Stimulated activated CD8-positive, alpha-beta memory T cell treated with anti-CD3 and anti-CD28 coated beads, Interleukin-2, amount 100 ng/mL, for 1 hour (primary cell): ENCODE results near the gene LIN7B.
"Not testable (repeated sequence)": the region's sequence is repeated elsewhere in the genome, so short reads cannot be mapped to it uniquely, and the experiment has no call there.

Experiments used
- DNase-seq, 2 donors: peaks; one replicate each; pipeline ENCODE4 v3.0.0-alpha.2; 2020; ENCODE audit warnings: low read depth in 2 of 2

Gene LIN7B

GRCh38 chr19:49118565-49119410 lies 4.6 kb downstream of the LIN7B start, which contains the start of gene C19orf73:
Gene C19orf73 (minus strand): TSS chr19:49119143. CDS start chr19:49119022, 121 bp downstream.
- DNase-seq, result peak; percentile 90 to 93

DNA sequence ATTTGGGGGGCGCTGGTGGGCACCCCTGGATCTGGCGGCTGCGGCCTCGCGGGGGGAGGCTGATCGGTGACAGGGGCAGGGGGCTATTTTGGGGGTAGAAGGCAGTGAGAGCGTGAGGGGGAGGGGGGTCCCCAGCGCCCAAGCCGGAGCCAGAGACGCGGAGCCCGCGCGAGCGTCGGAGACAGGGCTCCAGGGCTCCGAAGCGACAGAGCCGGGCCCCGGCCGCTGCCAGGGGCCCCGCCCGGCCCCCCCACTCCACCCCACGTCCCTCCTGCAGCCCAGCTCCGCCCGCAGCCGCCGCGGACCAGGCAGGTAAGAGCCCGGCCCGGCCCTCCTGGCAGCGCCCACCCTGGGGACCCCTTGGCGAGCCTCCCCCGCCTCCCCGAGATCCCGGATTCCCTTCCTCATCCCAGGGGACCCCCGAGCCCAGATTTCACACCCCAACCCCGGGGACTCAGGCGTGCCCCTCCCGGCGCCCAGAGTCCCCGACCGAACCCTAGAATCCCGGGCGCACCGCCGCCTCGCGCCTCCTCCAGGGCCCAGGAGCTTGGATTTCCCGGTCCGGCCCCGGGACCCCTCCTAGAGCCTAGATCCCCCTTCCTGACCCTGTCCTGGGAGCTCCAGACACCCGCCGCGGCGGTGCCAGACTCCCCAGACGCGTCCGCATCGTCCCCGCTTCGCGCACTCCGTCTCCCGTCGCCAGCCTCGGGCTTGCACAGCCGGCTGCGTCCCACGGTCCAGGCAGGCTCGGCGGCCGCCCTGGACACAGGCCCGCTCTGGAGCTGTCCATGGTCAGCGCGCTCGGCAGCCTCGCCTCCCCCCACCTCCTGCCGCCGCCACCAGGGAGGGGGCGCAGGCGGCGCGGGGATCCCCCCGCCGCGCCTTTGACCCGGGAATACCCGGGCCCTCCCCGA lies 5.5 kb downstream of the LIN7B start, which contains the start of gene PPFIA3:
Gene PPFIA3 (plus strand): TSS at position 134 of the 914 bp plus-strand sequence. CDS start 8,330 bp downstream, outside the sequence.
- DNase-seq, result no peak

- DNase-seq, result no peak
Observed at GRCh38 chr19:49120325-49120683, 6.1 kb downstream of the LIN7B start.

GRCh38 chr19:49120868-49121267 lies 6.7 kb downstream of the LIN7B start:
- no peak for DNase-seq

- not testable (repeated sequence) for DNase-seq
Observed at GRCh38 chr19:49121841-49122240, 7.7 kb downstream of the LIN7B start.

GRCh38 chr19:49123285-49123684 lies 9.1 kb downstream of the LIN7B start:
- not testable (repeated sequence) for DNase-seq

- DNase-seq, result no peak
Observed at GRCh38 chr19:49125025-49125731, 11.0 kb downstream of the LIN7B start.

GRCh38 chr19:49126575-49126974 lies 12.4 kb downstream of the LIN7B start:
- DNase-seq, result no peak

- DNase-seq, result not testable (repeated sequence)
Observed at GRCh38 chr19:49127225-49127624, 13.1 kb downstream of the LIN7B start.

- DNase-seq, result peak; percentile 89
Observed at GRCh38 chr19:49127674-49128544, 13.7 kb downstream of the LIN7B start.

DNA sequence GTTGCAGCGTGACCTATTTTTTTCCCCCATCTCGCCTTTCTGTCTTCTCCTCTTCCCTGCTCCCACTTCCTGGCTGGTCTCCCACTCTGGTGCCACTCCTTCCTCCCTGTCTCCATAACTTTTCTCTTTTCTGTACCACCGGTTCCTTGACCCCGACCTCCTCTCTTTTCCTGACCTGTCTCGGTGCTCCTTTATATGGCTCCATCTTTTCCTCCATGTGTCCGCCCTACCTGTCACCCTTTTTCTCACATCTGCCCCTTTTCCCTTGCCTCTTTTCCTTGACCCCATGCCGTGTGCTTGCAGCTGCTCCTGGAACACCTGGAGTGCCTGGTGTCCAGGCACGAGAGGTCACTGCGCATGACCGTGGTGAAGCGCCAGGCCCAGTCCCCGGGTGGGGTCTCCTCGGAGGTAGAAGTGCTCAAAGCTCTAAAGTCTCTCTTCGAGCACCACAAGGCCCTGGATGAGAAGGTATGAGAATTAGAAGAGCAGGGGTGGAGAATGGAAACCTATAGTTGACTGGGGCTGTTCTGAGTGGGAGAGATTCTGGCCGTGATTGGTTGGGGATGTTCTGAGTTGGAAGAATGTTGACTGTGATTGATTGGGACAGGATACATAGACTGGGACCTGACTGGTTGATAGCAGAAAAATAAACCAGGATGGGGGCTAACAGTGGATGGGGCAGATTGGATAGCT lies 14.5 kb downstream of the LIN7B start:
- no peak for DNase-seq

DNA sequence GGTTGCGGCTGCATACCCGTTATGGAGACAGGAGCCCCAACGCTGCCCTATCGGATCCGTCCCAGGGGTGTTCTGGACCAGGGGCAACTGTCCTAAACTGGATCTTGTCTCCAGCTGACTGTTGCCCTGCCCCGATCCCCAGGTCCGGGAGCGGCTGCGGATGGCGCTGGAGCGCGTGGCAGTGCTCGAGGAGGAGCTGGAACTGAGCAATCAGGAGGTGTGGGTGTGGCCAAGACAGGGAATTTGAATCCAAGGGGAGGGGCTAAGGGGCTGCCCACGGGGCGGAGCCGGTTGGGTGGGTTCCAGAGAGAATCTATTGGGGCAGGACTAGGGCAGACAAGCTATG lies 15.0 kb downstream of the LIN7B start:
- DNase-seq, result no peak

GRCh38 chr19:49130325-49130724 lies 16.2 kb downstream of the LIN7B start:
- DNase-seq, result no peak

- DNase-seq, result no peak
Observed at GRCh38 chr19:49132974-49133609, 18.9 kb downstream of the LIN7B start.

- DNase-seq, result no peak
Observed at GRCh38 chr19:49133621-49134454, 19.7 kb downstream of the LIN7B start.

- DNase-seq, result no peak
Observed at GRCh38 chr19:49135686-49136085, 21.5 kb downstream of the LIN7B start.

DNA sequence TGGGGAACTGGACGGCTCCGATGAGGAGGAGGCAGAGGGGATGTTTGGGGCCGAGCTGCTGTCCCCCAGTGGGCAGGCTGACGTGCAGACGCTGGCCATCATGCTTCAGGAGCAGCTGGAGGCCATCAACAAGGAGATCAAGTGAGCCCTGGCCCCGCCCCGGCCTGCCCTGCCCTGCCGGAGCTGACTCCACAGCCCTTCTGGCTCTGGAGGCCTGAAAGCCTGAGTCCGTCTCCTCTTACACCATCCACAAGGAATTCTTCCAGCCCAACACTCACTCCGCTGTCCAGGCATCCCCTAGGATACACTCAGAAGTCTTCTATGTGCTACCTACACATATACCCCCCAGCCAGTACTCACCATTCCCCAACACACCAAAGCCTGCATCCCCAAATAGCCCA lies 22.6 kb downstream of the LIN7B start:
- no peak for DNase-seq

GRCh38 chr19:49140951-49141350 lies 26.8 kb downstream of the LIN7B start:
- DNase-seq, result no peak

- no peak for DNase-seq
Observed at GRCh38 chr19:49141352-49141751, 27.2 kb downstream of the LIN7B start.
